Activated CD8-positive, alpha-beta T cell treated with anti-CD3 and anti-CD28 coated beads for 36 hours (primary cell): ENCODE measurements around the gene GPR89A. TPM values are rescaled to one million over a fixed set of nuclear protein-coding genes. Genes with fewer than 3 reads are reported as not detected.

Experiments used
- ATAC-seq: fragments of 200-7000 bp; cut with Tn5 transposase; one replicate; pipeline ENCODE4 v1.10.0; 2021; ENCODE audit warnings: mild to moderate bottlenecking, moderate library complexity
- CTCF ChIA-PET: fragments of 350-600 bp; sonication (Branson Sonifier 250); formaldehyde crosslinking; loops from one replicate; lab custom pipeline; 2021; ENCODE audit warnings: antibody characterized with exemption; lab: Charles Lee
- POLR2A ChIA-PET: fragments of 350-600 bp; sonication (Branson Sonifier 250); formaldehyde crosslinking; loops from one replicate; lab custom pipeline; 2021; ENCODE audit warnings: antibody characterized with exemption; lab: Charles Lee
- DNase-seq: peaks from one replicate; pipeline ENCODE4 v3.0.0-alpha.2; 2020
- H3K27ac Mint-ChIP-seq: one replicate; pipeline ENCODE4 v1.8.0; 2021; ENCODE audit warnings: mild to moderate bottlenecking, mixed read lengths
- H3K27me3 Mint-ChIP-seq: one replicate; pipeline ENCODE4 v1.8.0; 2021; ENCODE audit warnings: mixed read lengths
- H3K36me3 Mint-ChIP-seq: one replicate; pipeline ENCODE4 v1.8.0; 2021; ENCODE audit warnings: low read depth, mixed read lengths
- H3K4me1 Mint-ChIP-seq: one replicate; pipeline ENCODE4 v1.8.0; 2021; ENCODE audit warnings: low read depth, mixed read lengths
- H3K4me3 Mint-ChIP-seq: one replicate; pipeline ENCODE4 v1.8.0; 2021; ENCODE audit warnings: mild to moderate bottlenecking, moderate library complexity, mixed read lengths
- H3K9me3 Mint-ChIP-seq: one replicate; pipeline ENCODE4 v1.8.0; 2021; ENCODE audit warnings: mixed read lengths
- intact Hi-C: fragments of 100-400 bp; cut with micrococcal nuclease; formaldehyde crosslinking; loops from one replicate; pipeline ENCODE4 v1.10.0; 2022
- total RNA-seq, 2 experiments: library from RNA; stranded (reverse); gene quantifications; one replicate each; pipeline ENCODE4 v1.2.3, GENCODE V29; 2021
- TF ChIP-seq, protein P1 (sequence below): fragments of 200-600 bp; IDR thresholded peaks from one replicate; pipeline ENCODE4 v1.8.0; 2022; ENCODE audit warnings: antibody characterized with exemption, mild to moderate bottlenecking

Gene GPR89A
- total RNA-seq, 2 experiments from 2014 or later: 23.1 to 26.4 TPM

DNA sequence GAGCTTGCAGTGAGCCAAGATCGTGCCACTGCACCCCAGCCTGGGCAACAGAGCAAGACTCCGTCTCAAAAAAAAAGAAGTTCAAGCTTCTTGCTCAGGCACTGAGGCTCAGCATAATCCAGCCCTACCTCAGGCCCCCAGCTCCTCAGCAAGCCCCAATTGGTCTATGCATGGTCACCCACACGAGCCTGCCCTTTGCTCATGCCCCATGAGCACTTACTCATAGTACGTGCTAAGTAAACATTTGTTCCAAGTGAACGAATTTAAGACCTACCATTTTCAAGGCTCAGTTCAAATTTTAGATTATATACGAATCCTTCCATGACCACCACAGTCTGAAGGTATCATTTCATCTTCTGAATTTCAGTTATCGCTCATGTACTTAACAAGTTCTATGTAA lies 95.0 kb downstream of the GPR89A start:
- no peak overlapping the region for H3K4me3 Mint-ChIP-seq
- ChIA-PET CTCF (interaction anchor here (1.1 kb wide), 1 partner anchor 19 kb away, joined by 3 read pairs; no protein-coding TSS in a partner anchor), POLR2A (no interaction called here)
- no peak overlapping the region for H3K27ac Mint-ChIP-seq
- TF ChIP-seq, protein P1, sequence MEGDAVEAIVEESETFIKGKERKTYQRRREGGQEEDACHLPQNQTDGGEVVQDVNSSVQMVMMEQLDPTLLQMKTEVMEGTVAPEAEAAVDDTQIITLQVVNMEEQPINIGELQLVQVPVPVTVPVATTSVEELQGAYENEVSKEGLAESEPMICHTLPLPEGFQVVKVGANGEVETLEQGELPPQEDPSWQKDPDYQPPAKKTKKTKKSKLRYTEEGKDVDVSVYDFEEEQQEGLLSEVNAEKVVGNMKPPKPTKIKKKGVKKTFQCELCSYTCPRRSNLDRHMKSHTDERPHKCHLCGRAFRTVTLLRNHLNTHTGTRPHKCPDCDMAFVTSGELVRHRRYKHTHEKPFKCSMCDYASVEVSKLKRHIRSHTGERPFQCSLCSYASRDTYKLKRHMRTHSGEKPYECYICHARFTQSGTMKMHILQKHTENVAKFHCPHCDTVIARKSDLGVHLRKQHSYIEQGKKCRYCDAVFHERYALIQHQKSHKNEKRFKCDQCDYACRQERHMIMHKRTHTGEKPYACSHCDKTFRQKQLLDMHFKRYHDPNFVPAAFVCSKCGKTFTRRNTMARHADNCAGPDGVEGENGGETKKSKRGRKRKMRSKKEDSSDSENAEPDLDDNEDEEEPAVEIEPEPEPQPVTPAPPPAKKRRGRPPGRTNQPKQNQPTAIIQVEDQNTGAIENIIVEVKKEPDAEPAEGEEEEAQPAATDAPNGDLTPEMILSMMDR: no peak
- intact Hi-C loops: no loop called here
- no peaks in the 10 kb centered on the region for H3K36me3 Mint-ChIP-seq
- DNase-seq (no peak), ATAC-seq (no peak)
- H3K4me1 Mint-ChIP-seq: no peaks in the 10 kb centered on the region
- no peaks in the 10 kb centered on the region for H3K9me3 Mint-ChIP-seq
- H3K27me3 Mint-ChIP-seq: no peaks in the 10 kb centered on the region

GRCh38 chr1:145705622-145706021 lies 97.8 kb downstream of the GPR89A start:
- POLR2A ChIA-PET: interaction anchor here (0.8 kb wide), 1 partner anchor 14 kb away, joined by 3 read pairs; the partner anchor contains the start of gene CD160
- H3K27me3 Mint-ChIP-seq: no peaks in the 10 kb centered on the region
- TF ChIP-seq, protein P1: no peak
- intact Hi-C loops: no loop called here
- no peak overlapping the region for H3K27ac Mint-ChIP-seq
- CTCF ChIA-PET: interaction anchor here (1.1 to 2.6 kb wide), 3 partner anchors 15 to 140 kb away, joined by 3 to 15 read pairs (median 3); partner anchors contain the start of gene NUDT17
- no peaks in the 10 kb centered on the region for H3K36me3 Mint-ChIP-seq
- no peaks in the 10 kb centered on the region for H3K4me1 Mint-ChIP-seq
- no peaks in the 10 kb centered on the region for H3K9me3 Mint-ChIP-seq
- DNase-seq: no peak
- no peak for ATAC-seq
- no peak overlapping the region for H3K4me3 Mint-ChIP-seq

- Mint-ChIP-seq H3K36me3 (no peaks in the 10 kb centered on the region), H3K27me3 (no peaks in the 10 kb centered on the region), H3K9me3 (no peaks in the 10 kb centered on the region), H3K4me3 (no peak overlapping the region), H3K27ac (no peak overlapping the region), H3K4me1 (no peaks in the 10 kb centered on the region)
- no peak for DNase-seq
- no peak for ATAC-seq
- intact Hi-C loops: no loop called here
- CTCF ChIA-PET: interaction anchor here (2.6 kb wide), 1 partner anchor 15 kb away, joined by 15 read pairs; no protein-coding TSS in a partner anchor
- POLR2A ChIA-PET: no interaction called here
- TF ChIP-seq, protein P1: no peak
Observed at GRCh38 chr1:145706086-145706664, 98.4 kb downstream of the GPR89A start.

- ATAC-seq: no peak
- intact Hi-C loops: no loop called here
- CTCF ChIA-PET: interaction anchor here (1.6 kb wide), 1 partner anchor 14 kb away, joined by 5 read pairs; no protein-coding TSS in a partner anchor
Observed at GRCh38 chr1:145707183-145707867, 99.5 kb downstream of the GPR89A start, which contains the start of gene PDZK1. PDZK1 (minus strand) TSS chr1:145707368; CDS start chr1:145688021, 19,347 bp downstream.

More at GRCh38 chr1:145707183-145707867, 99.5 kb downstream of the GPR89A start, which contains the start of gene PDZK1:
- DNase-seq: no peak
- POLR2A ChIA-PET: no interaction called here
- no peaks in the 10 kb centered on the region for H3K27me3 Mint-ChIP-seq
- no peaks in the 10 kb centered on the region for H3K36me3 Mint-ChIP-seq
- no peak within 1 kb of the TSS for H3K4me3 Mint-ChIP-seq
- TF ChIP-seq, protein P1: no peak
- no peaks in the 10 kb centered on the region for H3K9me3 Mint-ChIP-seq
- no peak within 1 kb of the TSS for H3K27ac Mint-ChIP-seq
- no peaks in the 10 kb centered on the region for H3K4me1 Mint-ChIP-seq
